Upper lobe of left lung (tissue), 6 donors: ENCODE results near the gene CCDC138. TPM values are rescaled to one million over a fixed set of nuclear protein-coding genes. Genes with fewer than 3 reads are reported as not detected.

ENCODE experiments used
- ATAC-seq, 2 donors: fragments of 200-7000 bp; cut with Tn5 transposase; one replicate each; pipeline ENCODE4 v1.9.1; 2022; ENCODE audit warnings: mild to moderate bottlenecking in 2 of 2, moderate library complexity in 2 of 2; ENCODE audit not compliant: low FRiP score in 2 of 2
- DNase-seq, 2 donors: peaks; one replicate each; pipeline ENCODE4 v3.0.0-alpha.2; 2019 to 2020
- H3K27ac ChIP-seq, 4 donors: fragments of 200-600 bp; sonication (generic); one replicate each; pipeline ENCODE4 v1.5.1; 2016 to 2019
- H3K27me3 ChIP-seq, 4 donors: fragments of 200-600 bp; sonication (generic); one replicate each; pipeline ENCODE4 v1.5.1; 2017 to 2019
- H3K36me3 ChIP-seq, 4 donors: fragments of 200-600 bp; sonication (generic); one replicate each; pipeline ENCODE4 v1.5.1; 2016 to 2019
- H3K4me1 ChIP-seq, 4 donors: fragments of 200-600 bp; sonication (generic); one replicate each; pipeline ENCODE4 v1.5.1; 2018 to 2019
- H3K4me3 ChIP-seq, 4 donors: fragments of 200-600 bp; sonication (generic); one replicate each; pipeline ENCODE4 v1.5.1; 2017 to 2019; ENCODE audit warnings: mild to moderate bottlenecking in 2 of 4, moderate library complexity in 1 of 4
- H3K9me3 ChIP-seq, 4 donors: fragments of 200-600 bp; sonication (generic); one replicate each; pipeline ENCODE4 v1.5.1; 2018 to 2019
- CTCF ChIP-seq, 6 experiments: fragments of 450-650 bp in 4 of 6; fragments of 200-600 bp in 2 of 6; sonication (generic) in 2 of 6; IDR thresholded peaks; one replicate each; pipeline ENCODE4 v1.5.1; 2016 to 2019; ENCODE audit warnings: antibody characterized with exemption in 6 of 6
- EP300 ChIP-seq, 4 donors: sonication (generic); formaldehyde crosslinking; IDR thresholded peaks; one replicate each; pipeline ENCODE4 v1.5.1; 2017; ENCODE audit warnings: antibody characterized with exemption in 4 of 4, control low read depth in 2 of 4
- POLR2A ChIP-seq, 4 donors: fragments of 450-650 bp; IDR thresholded peaks; one replicate each; pipeline ENCODE4 v1.5.1; 2016 to 2017; ENCODE audit warnings: antibody characterized with exemption in 4 of 4, mild to moderate bottlenecking in 2 of 4
- POLR2AphosphoS5 ChIP-seq, 2 donors: sonication (generic); formaldehyde crosslinking; IDR thresholded peaks; one replicate each; pipeline ENCODE4 v1.5.1; 2017; ENCODE audit warnings: antibody characterized with exemption in 2 of 2
- WGBS, 2 donors: methylation state at CpG; one replicate each; pipeline ENCODE4 v1.1.5; 2017 to 2018; 5-methylcytosine and 5-hydroxymethylcytosine counted together
- total RNA-seq, 6 donors: library from RNA; depleted of rRNA in 4 of 6; stranded (reverse); fragments of >200 nt in 4 of 6; gene quantifications; one replicate each; pipeline versions ENCODE4 v1.1.0 to v1.2.1, GENCODE V29; 2016 to 2021
- donor health status: DM: no; HTN: no; CAD: no; lungs with moderate emphysema.
- donor health status: DM: no; HTN: yes; CAD: no; lungs with severe emphysema.

The CCDC138 gene
- total RNA-seq, 6 donors from 2014 or later, result 2.4 to 16.3 (median 3.2) TPM

GRCh38 chr2:108889907-108890306, 103.3 kb downstream of the CCDC138 start:
- peaks cover 5 to 15% (median 9%) of the 10 kb centered on the region in 4 donors for H3K9me3 ChIP-seq
- H3K36me3 ChIP-seq, result no peaks in the 10 kb centered on the region
- no peak overlapping the region for H3K4me3 ChIP-seq
- H3K4me1 ChIP-seq, result peaks cover 0 to 2% (median 0%) of the 10 kb centered on the region in 4 donors
- H3K27me3 ChIP-seq, result no peaks in the 10 kb centered on the region
- H3K27ac ChIP-seq, result no peak overlapping the region
- 98 to 100% methylated on average over 1 of the region's 1 CpG for WGBS, 2 donors
- ATAC-seq, result no peak
- no peak for TF ChIP-seq POLR2AphosphoS5 (IDR thresholded peaks at IDR 0.05)
- no peak for TF ChIP-seq CTCF (IDR thresholded peaks at IDR 0.05)
- no peak for TF ChIP-seq POLR2A (IDR thresholded peaks at IDR 0.05)
- no peak for TF ChIP-seq EP300 (IDR thresholded peaks at IDR 0.05)
- DNase-seq, result no peak

- WGBS, 2 donors, result 58 to 88% methylated on average over 1 of the region's 1 CpG
- no peak for ATAC-seq
Observed at GRCh38 chr2:108893277-108893676, 106.7 kb downstream of the CCDC138 start.

GRCh38 chr2:108894766-108895165, 108.2 kb downstream of the CCDC138 start:
- ATAC-seq, result no peak
- H3K9me3 ChIP-seq, result peaks cover under 1 to 13% (median 5%) of the 10 kb centered on the region in 4 donors
- no peak overlapping the region for H3K27ac ChIP-seq
- H3K4me3 ChIP-seq, result no peak overlapping the region
- no peak for DNase-seq
- no peaks in the 10 kb centered on the region for H3K36me3 ChIP-seq
- no peak for TF ChIP-seq POLR2A (IDR thresholded peaks at IDR 0.05)
- no peak for TF ChIP-seq CTCF (IDR thresholded peaks at IDR 0.05)
- no peak for TF ChIP-seq EP300 (IDR thresholded peaks at IDR 0.05)
- TF ChIP-seq POLR2AphosphoS5 (IDR thresholded peaks at IDR 0.05), result no peak
- WGBS, 2 donors, result 85 to 87% methylated on average over 3 of the region's 3 CpGs
- H3K27me3 ChIP-seq, result no peaks in the 10 kb centered on the region
- no peaks in the 10 kb centered on the region for H3K4me1 ChIP-seq

More at GRCh38 chr2:108893277-108893676, 106.7 kb downstream of the CCDC138 start:
- no peak overlapping the region for H3K4me3 ChIP-seq
- TF ChIP-seq EP300 (IDR thresholded peaks at IDR 0.05), result no peak
- no peak for TF ChIP-seq POLR2AphosphoS5 (IDR thresholded peaks at IDR 0.05)
- no peak for TF ChIP-seq POLR2A (IDR thresholded peaks at IDR 0.05)
- TF ChIP-seq CTCF (IDR thresholded peaks at IDR 0.05), result no peak
- DNase-seq, result no peak
- peaks cover 5 to 15% (median 9%) of the 10 kb centered on the region in 4 donors for H3K9me3 ChIP-seq
- no peak overlapping the region for H3K27ac ChIP-seq
- no peaks in the 10 kb centered on the region for H3K27me3 ChIP-seq
- no peaks in the 10 kb centered on the region for H3K36me3 ChIP-seq
- no peaks in the 10 kb centered on the region for H3K4me1 ChIP-seq

- 83 to 92% methylated on average over 2 of the region's 2 CpGs for WGBS, 2 donors
- no peak overlapping the region for H3K4me3 ChIP-seq
- ATAC-seq, result no peak
- no peaks in the 10 kb centered on the region for H3K4me1 ChIP-seq
- TF ChIP-seq EP300 (IDR thresholded peaks at IDR 0.05) (no peak), POLR2AphosphoS5 (IDR thresholded peaks at IDR 0.05) (no peak), POLR2A (IDR thresholded peaks at IDR 0.05) (no peak)
- H3K36me3 ChIP-seq, result no peaks in the 10 kb centered on the region
- no peak overlapping the region for H3K27ac ChIP-seq
- DNase-seq, result no peak
- peaks cover 0 to 9% (median 2%) of the 10 kb centered on the region in 4 donors for H3K9me3 ChIP-seq
- H3K27me3 ChIP-seq, result no peaks in the 10 kb centered on the region
Observed at GRCh38 chr2:108895188-108895587, 108.6 kb downstream of the CCDC138 start.

- ATAC-seq, result no peak
- 92 to 93% methylated on average over 12 to 13 of the region's 13 CpGs for WGBS, 2 donors
Observed at GRCh38 chr2:108896741-108897140, 110.2 kb downstream of the CCDC138 start.

More at GRCh38 chr2:108896741-108897140, 110.2 kb downstream of the CCDC138 start:
- no peaks in the 10 kb centered on the region for H3K9me3 ChIP-seq
- no peaks in the 10 kb centered on the region for H3K4me1 ChIP-seq
- no peak for DNase-seq
- no peaks in the 10 kb centered on the region for H3K27me3 ChIP-seq
- TF ChIP-seq POLR2AphosphoS5 (IDR thresholded peaks at IDR 0.05), result no peak
- no peaks in the 10 kb centered on the region for H3K36me3 ChIP-seq
- no peak overlapping the region for H3K27ac ChIP-seq
- no peak overlapping the region for H3K4me3 ChIP-seq
